HG03108 (cell line): ENCODE data around the gene TCAP.

ENCODE experiments used
- ATAC-seq: cut with Tn5 transposase; IDR thresholded peaks from one replicate; pipeline ENCODE4 v1.9.1; 2021; ENCODE audit warnings: moderate library complexity; ENCODE audit not compliant: unreplicated experiment

TCAP gene

GRCh38 chr17:39648616-39649366, 16.4 kb upstream of the TCAP start:
- ATAC-seq, result no peak

DNA sequence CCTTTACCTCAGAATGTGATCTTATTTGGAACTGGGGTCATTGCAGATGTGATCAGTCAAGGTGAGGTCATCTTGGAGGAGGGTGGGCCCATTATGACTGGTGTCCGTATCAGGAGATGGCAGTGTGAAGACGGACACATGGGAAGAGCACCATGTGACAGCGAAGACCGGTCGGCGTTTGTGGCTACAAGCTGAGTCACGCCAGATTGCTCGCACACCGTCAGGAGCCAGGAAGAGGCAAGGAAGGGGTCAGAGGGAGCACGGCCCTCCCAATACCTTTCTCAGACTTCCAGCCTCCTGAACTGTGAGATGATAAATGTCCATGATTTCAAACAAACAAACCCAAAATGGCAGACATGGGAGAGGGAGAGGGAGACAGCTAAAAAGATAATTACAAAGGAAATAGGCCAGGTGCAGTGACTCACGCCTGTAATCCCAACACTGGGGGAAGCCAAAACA, 15.0 kb upstream of the TCAP start:
- ATAC-seq, result no peak

- ATAC-seq, result no peak
Observed at GRCh38 chr17:39651923-39652586, 13.1 kb upstream of the TCAP start.

DNA sequence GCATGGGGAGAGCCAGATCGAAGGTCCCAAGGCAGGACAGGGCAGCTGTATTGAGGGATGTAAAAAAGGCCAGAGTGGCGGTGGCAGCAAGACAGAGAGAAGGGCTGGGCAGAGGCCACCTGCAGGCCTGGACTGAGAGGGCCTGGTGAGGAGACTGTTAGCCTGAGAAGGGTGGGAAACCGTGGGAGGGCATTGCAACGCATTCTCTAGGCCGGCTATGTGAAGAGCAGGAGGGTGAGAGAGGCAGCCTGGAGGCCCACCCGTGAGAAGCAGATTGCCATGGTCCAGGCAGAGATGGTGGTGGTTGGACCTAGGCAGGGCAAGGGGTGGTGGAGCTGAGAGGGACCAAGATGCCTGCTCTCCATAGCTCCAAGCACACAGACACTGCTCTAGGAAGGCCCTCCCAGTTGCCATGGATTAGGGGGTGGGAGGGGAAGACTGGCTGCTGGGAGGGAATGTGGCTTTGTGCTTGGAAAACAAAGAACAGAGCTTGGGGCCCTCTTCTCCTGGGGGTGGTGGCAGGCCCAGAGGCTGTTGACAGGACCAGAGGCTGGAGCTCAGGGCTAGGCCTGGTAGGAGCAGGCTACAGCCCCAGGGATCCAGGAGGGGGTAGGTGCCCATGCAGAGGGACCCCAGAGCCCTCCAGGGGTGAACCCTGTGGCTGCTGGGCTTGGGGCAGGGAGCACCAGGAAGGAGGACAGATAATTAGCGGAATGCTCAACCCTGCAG, 12.4 kb upstream of the TCAP start:
- ATAC-seq, result no peak

- no peak for ATAC-seq
Observed at GRCh38 chr17:39653316-39653661, 11.9 kb upstream of the TCAP start.

GRCh38 chr17:39653662-39654331, 11.4 kb upstream of the TCAP start:
- no peak for ATAC-seq

DNA sequence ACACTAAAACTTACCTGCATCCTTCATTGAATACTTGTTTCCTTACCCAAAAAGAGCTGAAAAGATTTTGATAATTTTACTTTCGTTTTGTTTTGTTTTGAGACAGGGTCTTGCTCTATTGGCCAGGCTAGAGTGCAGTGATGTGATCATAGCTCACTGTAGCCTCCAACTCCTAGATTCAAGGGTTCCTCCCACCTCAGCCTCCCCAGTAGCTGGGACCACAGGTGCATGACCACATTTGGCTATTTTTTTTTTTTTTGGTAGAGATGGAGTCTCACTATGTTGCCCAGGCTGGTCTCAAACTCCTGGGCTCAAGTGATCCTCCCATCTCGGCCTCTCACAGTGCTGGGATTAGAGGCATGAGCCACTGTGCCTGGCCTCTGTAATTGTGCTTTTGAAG, 10.0 kb upstream of the TCAP start:
- ATAC-seq, result no peak

- no peak for ATAC-seq
Observed at GRCh38 chr17:39658346-39658745, 6.8 kb upstream of the TCAP start.

GRCh38 chr17:39658760-39659159, 6.4 kb upstream of the TCAP start:
- no peak for ATAC-seq

DNA sequence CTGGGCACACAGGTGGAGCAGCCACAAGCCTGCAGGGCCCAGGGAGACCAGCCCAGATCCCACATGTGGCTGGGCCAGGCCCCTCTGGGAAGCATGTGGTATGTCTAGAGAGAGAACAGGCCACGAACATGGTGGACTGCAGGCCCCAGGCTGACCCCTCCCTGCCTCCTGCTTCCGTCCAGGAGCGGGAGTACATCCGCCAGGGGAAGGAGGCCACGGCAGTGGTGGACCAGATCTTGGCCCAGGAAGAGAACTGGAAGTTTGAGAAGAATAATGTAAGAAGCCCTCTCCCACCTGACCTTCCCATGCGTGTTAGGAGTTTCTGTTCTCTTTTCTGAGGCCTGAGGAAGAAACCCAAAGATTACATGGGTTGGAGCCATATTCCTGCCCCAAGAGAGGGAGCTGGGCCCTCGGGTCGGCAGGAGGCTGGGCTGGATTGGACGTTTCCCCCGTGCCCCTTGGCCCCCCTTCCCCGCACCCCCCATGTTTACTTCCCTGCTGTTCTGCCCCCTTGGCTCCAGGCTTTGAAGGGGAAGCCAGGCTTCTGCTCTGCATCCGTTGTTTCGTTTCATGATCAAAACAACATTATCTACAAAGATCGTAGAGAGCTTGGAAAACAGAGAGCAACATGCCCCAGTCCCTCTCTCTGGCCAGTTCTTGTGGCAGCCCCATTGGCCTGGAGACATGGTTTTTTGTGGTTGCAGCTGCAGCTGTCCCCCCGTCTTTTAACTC, 5.7 kb upstream of the TCAP start:
- no peak for ATAC-seq

- no peak for ATAC-seq
Observed at GRCh38 chr17:39660011-39660360, 5.2 kb upstream of the TCAP start.

DNA sequence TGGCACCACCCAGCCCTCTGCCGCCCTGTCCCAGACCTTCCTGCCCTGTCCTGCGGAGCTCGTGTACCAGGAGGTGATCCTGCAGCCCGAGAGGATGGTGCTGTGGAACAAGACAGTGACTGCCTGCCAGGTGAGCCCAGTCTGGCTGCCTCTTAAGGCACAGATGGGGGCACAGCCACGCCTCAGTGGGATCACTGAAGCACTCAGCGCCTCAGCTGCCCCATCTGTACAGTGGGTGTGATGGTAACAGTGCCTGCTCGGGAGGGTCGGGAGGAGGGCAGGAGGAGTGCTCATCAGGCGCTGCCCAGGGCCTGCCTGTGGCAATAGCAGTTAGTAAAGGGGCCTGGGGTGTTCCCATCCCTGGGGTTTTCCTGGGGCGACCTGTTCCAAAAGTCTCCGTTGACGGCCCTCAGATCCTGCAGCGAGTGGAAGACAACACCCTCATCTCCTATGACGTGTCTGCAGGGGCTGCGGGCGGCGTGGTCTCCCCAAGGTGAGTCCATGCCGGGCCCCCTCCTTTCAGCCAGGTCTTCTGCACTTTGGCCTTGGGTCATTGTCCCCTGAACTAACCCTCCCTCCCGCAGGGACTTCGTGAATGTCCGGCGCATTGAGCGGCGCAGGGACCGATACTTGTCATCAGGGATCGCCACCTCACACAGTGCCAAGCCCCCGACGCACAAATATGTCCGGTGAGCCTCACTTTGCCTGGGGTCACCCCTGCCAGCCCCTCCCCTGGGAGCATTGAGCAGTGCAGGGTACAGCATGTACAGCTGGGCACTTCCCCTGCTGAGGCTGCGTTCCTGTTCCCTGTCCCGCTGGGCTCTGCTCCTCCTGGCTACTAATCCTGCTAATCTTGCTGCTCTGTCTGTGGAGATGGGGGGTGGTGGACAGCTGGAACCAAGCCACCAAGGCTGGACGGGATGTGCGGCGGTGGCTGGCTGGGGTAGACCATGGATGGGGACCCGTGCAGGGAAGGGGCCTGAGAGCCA, 4.5 kb upstream of the TCAP start:
- no peak for ATAC-seq

DNA sequence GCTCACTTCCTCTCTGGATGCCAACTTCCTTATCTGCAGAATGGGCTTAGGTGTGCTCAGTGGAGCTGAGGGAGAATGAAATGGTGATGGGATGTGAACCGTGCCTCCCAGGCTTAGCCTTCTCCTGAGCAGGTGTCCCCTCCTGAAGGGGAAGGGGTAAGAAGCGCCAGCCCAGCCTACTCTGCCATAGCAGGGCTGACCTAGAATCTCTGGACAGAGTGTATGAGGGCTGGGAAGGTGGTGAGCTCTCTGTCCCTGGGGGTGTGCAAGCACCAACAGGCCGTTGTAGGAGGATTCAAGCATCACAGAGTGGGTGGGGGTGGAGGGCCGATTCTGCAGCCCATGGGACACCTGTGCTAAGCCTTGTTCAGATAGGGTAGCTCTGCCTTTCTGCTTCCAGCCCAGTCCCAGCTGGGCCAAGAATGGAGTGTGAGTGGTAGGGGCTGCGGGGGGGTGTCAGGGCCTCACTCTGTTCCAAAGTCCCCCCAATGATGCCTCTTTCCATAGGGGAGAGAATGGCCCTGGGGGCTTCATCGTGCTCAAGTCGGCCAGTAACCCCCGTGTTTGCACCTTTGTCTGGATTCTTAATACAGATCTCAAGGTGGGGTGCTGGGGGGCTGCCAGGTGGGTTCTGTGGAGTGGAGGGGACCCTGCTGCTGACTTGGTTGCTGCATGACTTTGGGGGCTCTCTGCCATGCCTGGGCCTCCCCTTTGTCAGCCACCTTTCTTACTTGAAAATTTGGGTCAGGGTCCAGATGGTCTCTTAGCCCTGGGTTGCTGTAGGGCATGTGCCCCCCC, 3.2 kb upstream of the TCAP start:
- ATAC-seq, result no peak

- no peak for ATAC-seq
Observed at GRCh38 chr17:39662551-39663339, 2.4 kb upstream of the TCAP start.

- ATAC-seq, result no peak
Observed at GRCh38 chr17:39663340-39663687, 1.8 kb upstream of the TCAP start.

GRCh38 chr17:39663688-39664580, 1.2 kb upstream of the TCAP start:
- no peak for ATAC-seq

GRCh38 chr17:39665642-39666224, 584 bp downstream of the TCAP start:
- no peak for ATAC-seq
